OCI-LY3 (cell line): Measurements from ENCODE around the gene TCTN1.

Experiments used
- CTCF ChIP-seq: fragments of 200-600, 300-600 bp; sonication (generic); IDR thresholded peaks from 2 replicates; pipeline ENCODE4 v1.5.1; 2014; ENCODE audit warnings: antibody characterized with exemption, low read length, low read depth
- EZH2phosphoT487 ChIP-seq: fragments of 200-600 bp; shearing (Covaris generic); IDR thresholded peaks from 2 replicates; pipeline ENCODE4 v1.6.1; 2018; ENCODE audit warnings: antibody characterized with exemption, mixed run types, low read depth

GRCh38 chr12:110679201-110679600, 65.3 kb downstream of the TCTN1 start:
- TF ChIP-seq EZH2phosphoT487: no peak
- no peak for TF ChIP-seq CTCF
